Measurements from ENCODE around the gene CDX1. TPM values are rescaled to one million over a fixed set of nuclear protein-coding genes. Genes with fewer than 3 reads are reported as not detected.
A peak's percentile ranks its signal among the peaks of the same experiment; 100 is the strongest.

CDX1 gene
- total and polyA plus RNA-seq, 12 donors, result 0.13 to 0.32 TPM; not detected in 10

GRCh38 chr5:150147670-150148069 lies 18.9 kb upstream of the CDX1 start:
- peak overlapping the region; percentile 48 to 92 (median 85) for H3K27ac ChIP-seq
- DNase-seq, result peak in 1 of 2 donors; percentile 9

GRCh38 chr5:150148117-150148927 lies 18.3 kb upstream of the CDX1 start:
- no peaks in the 10 kb centered on the region for H3K27me3 ChIP-seq
- H3K27ac ChIP-seq, result peak overlapping the region; percentile 48 to 92 (median 85)
- peaks cover 5 to 71% (median 41%) of the 10 kb centered on the region in 9 donors for H3K4me1 ChIP-seq
- no peak for ATAC-seq
- no peaks in the 10 kb centered on the region for H3K9me3 ChIP-seq
- DNase-seq, result peak in 1 of 2 donors; percentile 20
- TF ChIP-seq CTCF (IDR thresholded peaks at IDR 0.05), result no peak
- intact Hi-C loops (cut with DNase I), result no loop called here
- peaks cover 0 to 28% (median 0%) of the 10 kb centered on the region in 9 donors for H3K36me3 ChIP-seq
- WGBS, 2 donors, result 80 to 81% methylated on average over 11 of the region's 11 CpGs
- peak overlapping the region in 8 of 10 donors; percentile 3 to 67 (median 42) for H3K4me3 ChIP-seq

More at GRCh38 chr5:150147670-150148069, 18.9 kb upstream of the CDX1 start:
- intact Hi-C loops (cut with DNase I), result no loop called here
- peaks cover 5 to 78% (median 47%) of the 10 kb centered on the region in 9 donors for H3K4me1 ChIP-seq
- TF ChIP-seq CTCF (IDR thresholded peaks at IDR 0.05), result no peak
- H3K27me3 ChIP-seq, result no peaks in the 10 kb centered on the region
- peak overlapping the region in 9 of 10 donors; percentile 3 to 67 (median 20) for H3K4me3 ChIP-seq
- WGBS, 2 donors, result 76 to 80% methylated on average over 7 of the region's 7 CpGs
- no peaks in the 10 kb centered on the region for H3K9me3 ChIP-seq
- peaks cover 0 to 25% (median 0%) of the 10 kb centered on the region in 9 donors for H3K36me3 ChIP-seq
- ATAC-seq, result no peak

GRCh38 chr5:150149618-150150017 lies 17.0 kb upstream of the CDX1 start:
- intact Hi-C loops (cut with DNase I), result no loop called here
- no peak for TF ChIP-seq CTCF (IDR thresholded peaks at IDR 0.05)
- DNase-seq (no peak), ATAC-seq (no peak)
- Histone ChIP-seq H3K36me3 (peaks cover 0 to 28% (median 0%) of the 10 kb centered on the region in 9 donors), H3K4me3 (peak overlapping the region in 9 of 10 donors; percentile 14 to 67 (median 60)), H3K27ac (peak overlapping the region; percentile 48 to 92 (median 85)), H3K9me3 (no peaks in the 10 kb centered on the region), H3K4me1 (peaks cover 3 to 58% (median 29%) of the 10 kb centered on the region in 9 donors), H3K27me3 (no peaks in the 10 kb centered on the region)

DNA sequence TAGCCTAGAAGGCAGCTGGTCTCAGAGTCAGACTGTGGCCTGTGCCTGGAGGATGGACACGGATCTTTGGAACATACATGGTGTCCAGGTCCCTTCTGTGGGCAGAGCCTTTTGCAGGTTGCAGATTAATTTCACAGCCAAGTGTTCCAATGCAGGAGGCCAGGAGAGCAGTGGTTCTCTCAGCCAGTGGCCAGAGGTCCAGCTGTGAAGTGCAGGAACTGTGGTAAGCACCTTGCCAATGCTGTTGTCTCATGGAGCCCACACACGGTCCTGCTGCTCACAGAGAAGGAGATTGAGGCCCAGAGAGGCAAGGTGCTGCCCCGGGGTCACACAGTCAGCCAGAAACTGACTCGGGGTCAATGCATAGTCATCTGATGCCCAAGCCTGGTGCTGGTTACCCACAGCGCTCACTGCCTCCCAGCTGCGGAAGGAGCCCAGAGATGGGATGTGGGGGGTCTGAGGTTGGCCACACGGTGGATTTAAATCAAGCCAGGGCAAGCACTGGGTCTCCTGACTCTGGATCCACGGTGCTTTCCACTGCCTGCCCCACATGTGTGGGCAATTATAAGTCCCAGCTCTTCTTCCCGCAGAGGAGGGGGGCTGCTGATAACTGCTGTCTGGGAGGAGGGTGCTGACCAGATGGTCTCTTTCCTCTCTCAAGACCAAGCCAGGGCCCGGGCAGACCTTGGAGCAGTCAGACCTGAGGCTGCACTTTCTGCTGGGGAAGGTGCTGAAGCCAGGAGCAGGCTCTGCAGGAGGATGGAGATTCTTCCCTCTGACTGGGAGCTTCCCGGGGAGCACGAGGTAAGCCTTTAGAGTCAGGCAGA lies 13.7 kb upstream of the CDX1 start:
- H3K9me3 ChIP-seq, result no peaks in the 10 kb centered on the region
- H3K27ac ChIP-seq, result peak overlapping the region in 9 of 10 donors; percentile 64 to 92 (median 87)
- peaks cover 0 to 57% (median 20%) of the 10 kb centered on the region in 9 donors for H3K4me1 ChIP-seq
- TF ChIP-seq CTCF (IDR thresholded peaks at IDR 0.05), result no peak
- 61 to 66% methylated on average over 12 of the region's 12 CpGs for WGBS, 2 donors
- ATAC-seq (no peak), DNase-seq (peak in 1 of 2 donors; percentile 4)
- H3K27me3 ChIP-seq, result peaks cover 0 to 12% (median 0%) of the 10 kb centered on the region in 7 donors
- intact Hi-C loops (cut with DNase I), result no loop called here
- peaks cover 0 to 28% (median 0%) of the 10 kb centered on the region in 9 donors for H3K36me3 ChIP-seq
- peak overlapping the region in 9 of 10 donors; percentile 45 to 67 (median 60) for H3K4me3 ChIP-seq

All from heart right ventricle (tissue), 16 donors.